Activated CD4-positive, CD25-positive, alpha-beta regulatory T cell treated with anti-CD3 and anti-CD28 coated beads, Interleukin-2, amount 50 U/mL, for 72 hours (primary cell): ENCODE measurements around the gene CPLX3.
"Not testable (repeated sequence)": the region's sequence is repeated elsewhere in the genome, so short reads cannot be mapped to it uniquely, and the experiment has no call there.

Experiments
- DNase-seq: peaks from one replicate; pipeline ENCODE4 v3.0.0; 2021

CPLX3 gene, protein sequence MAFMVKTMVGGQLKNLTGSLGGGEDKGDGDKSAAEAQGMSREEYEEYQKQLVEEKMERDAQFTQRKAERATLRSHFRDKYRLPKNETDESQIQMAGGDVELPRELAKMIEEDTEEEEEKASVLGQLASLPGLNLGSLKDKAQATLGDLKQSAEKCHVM

DNA sequence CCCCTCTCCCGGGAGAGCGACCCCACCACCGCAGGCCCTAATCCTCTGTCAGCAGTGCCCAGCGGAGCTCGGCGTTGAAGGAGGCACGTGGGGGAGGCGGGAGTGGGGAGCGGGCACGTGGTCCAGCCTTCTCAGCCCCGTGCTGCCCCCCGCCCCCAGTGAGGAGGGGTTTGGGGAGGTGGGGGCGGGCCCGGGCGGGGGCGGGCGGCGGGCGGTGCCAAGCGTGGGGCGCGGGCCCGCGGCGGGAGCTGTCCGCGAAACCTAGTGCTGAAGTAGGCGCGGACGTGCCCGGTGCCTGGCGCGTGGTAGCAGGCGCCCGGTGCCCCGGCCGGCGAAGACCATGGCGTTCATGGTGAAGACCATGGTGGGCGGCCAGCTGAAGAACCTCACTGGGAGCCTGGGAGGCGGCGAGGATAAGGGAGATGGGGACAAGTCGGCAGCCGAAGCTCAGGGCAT lies at the start of gene CPLX3:
TSS of gene CPLX3 (plus strand) at position 264 of the 456 bp plus-strand sequence. CDS start at position 341, 77 bp downstream.
- peak; percentile 64 for DNase-seq

DNA sequence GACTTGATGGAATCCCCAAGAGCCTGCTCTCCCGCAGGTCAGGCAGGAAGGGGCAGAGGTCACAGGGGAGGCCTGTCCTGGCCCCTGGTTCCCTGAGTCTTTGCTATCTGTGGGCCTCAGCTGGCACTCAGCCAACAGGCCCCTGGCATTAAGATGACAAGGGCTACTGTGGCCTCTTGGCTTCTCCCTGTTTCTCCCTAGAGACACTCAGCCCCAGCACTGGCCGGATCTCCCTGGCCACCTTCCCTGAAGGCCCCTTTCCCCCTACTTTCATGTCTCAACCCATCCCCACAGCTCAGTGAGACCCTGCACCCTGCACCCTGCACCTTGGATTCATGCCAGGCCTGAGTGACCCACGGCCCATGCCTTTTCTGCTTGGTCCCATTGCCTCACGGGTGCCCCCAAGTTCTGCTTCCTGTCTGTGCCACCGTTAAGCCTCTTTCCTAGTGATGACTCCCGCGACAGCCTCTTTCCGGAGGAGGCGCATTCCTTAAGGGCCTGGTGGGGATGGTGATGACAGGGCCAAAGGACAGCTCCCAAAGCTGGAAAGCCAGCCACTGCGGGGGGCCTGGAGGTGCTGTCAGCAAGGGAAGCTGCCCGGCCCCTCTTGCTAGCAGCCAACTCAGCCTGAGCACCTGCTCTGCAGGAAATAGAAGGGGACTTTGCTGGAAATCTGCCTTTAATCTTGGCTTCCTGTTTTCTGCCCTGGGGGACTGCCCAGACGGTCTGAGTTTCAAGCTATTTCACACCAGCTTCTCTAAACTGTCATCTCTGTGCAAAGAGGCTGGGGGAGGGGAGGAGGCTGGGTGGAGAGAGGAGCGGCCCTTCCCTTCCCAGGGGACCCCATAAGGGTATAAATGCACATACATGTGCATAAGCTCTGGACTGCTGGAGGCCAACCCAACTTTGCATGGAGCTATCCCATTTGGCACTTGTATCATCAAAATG lies 49.3 kb upstream of the CPLX3 start:
- DNase-seq = peak; percentile 62

DNA sequence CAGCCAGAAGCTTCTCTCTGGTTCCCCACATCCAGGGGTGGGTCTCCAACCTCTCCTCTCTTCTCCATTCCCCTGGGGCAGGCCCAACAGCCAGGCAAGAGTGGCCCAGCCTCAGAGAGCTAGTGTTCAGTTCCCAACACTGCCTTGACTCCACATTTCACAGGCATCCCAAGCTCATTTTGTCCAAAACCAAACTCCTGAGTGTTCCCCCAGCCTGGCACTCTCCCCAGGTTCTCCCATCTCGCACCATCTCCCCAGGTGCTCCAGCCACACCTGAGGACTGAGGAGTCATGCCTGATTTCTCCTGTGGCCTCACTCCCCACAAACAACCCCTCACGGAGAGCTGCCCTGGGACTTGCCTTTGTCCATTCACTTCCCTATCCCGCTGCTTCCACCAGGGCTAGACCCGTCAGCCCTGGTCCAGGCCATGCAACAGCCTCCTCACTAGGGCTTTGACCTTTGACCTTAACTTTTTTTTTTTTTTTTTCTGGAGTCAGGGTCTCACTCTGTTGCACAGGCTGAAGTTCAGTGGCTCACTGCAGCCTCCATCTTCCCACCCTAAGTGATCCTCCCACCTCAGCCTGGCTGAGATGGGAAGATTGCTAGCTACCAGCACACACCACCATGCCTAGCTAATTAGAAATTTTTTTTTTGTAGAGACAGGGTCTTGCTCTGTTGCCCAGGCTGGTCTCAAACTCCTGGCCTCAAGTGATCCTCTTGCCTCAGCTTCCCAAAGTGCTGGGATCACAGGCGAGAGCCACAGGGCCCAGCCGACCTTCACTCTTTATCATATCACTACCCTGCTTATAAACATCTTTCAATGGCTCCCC lies 48.4 kb upstream of the CPLX3 start:
- no peak for DNase-seq

DNA sequence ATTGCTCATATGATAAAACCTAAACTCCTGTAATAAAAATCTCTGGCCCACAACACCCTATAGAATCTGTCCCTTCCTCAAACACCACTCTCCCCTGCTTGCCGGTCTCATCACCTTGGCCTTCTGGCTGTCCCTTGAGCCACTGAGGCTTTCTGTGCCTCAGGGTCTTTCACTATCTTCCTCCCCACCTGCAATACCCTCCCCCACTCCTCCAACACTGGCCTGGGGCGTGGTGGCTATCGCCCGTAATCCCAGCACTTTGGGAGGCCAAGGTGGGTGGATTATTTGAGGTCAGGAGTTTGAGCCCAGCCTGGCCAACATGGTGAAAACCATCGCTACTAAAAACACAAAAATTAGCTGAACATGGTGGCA lies 47.8 kb upstream of the CPLX3 start:
- no peak for DNase-seq

DNA sequence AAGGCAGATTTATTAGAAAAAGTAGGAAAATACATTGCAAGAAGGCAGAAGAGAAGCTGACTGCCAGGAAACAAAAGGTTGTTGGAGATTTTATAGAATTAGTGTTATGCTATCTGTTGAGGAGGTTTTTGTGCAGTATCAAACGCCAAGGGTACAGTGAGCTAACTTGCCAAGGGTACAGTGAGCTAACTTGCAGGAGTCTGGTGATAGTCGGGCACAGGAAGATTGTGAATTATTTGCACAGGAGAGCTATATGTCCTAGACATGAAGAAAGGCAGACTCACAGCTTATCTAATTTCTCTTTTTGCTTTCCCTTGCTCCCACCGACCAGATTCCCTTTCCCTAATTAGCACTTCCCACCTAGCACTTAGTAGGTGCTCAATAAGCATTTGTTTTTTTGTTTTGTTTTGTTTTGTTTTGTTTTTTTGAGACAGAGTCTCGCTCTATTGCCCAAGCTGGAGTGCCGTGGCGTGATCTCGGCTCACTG lies 47.2 kb upstream of the CPLX3 start:
- no peak for DNase-seq

DNA sequence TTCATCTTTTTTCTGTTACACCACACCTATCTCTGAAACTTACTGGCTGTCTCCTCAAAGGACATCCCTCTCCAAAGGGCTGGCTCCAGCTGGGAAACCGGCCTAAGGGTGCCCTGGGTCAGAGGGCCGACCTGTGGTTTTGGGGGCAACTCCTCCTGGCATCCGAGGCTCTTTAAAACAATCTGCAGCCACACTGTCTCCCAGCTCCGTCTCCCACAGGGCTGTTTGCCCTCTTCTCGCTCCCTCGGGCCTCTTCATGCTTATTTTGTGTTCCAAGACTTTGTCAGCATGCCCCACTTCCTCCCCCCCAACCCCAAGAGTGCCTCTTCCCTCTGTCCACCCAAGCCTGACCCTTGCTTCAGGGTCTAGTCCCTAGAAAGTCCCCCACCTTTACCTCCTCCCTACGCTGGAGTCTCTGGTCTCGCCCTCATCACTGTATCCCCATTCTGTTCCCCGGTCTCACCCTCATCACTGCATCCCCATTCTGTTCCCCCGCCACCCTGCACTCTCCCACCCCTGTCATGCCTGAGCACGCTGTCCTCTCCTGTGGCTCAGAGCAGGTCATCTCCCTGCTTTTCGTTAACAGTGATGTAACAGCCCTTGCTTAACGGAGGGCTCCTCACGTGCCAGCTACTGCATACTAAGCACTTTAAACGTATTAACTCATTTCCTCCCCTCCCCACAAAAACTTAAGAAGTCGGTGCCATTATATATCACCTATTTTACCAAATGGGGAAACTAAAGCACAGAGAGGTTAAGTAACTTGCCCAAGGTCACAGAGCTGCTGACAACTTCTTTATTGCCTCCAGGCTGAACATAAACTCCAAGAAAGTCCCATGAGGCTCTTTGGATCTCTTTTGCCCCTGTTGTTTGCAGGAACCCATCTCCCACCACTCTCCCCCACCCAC lies 45.6 kb upstream of the CPLX3 start:
- peak; percentile 54 for DNase-seq

DNA sequence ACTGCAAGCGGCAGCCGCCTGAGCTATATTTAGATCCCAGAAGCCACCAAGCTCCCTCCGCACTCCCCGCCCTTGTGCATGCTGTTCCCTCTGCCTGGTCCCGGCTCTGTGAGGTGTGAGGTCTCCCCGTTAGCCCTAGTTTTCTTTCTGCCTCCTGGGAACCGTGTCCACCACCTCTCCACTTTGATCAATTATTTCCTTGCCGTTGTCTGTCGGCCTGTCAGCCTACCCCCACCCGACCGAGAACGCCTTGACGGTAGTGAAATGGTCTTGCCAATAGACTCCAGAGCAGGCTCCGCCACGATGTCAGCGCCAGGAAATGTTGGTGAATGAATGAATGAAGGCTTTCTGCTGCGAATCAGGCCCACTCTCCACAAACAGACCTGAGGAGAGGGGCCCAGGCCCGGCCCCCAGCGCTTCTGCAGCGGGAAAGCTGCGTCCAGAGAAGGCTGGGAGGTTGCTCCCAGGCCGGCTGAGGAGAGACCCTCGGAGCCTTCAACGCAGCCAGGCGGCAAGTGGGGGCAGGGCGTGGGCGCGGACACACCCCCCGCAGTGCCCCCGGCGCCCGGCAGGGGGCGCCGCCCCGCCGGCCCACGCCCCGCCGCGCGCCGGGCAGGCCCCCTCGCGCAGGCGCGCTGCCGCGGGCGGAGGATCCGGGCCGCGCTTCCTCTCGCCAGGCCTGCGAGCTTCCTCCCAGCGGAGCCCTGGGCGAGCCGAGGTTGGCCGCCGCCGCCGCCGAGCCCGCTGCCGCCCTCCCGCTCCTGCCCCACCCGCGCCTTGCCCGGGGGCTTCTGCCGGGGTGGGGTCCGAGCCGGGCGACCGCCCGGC lies 44.8 kb upstream of the CPLX3 start, which contains the start of gene CSK:
TSS of gene CSK (plus strand) at position 650 of the 828 bp plus-strand sequence. CDS start 16,218 bp downstream, outside the sequence.
- peak; percentile 85 for DNase-seq

DNA sequence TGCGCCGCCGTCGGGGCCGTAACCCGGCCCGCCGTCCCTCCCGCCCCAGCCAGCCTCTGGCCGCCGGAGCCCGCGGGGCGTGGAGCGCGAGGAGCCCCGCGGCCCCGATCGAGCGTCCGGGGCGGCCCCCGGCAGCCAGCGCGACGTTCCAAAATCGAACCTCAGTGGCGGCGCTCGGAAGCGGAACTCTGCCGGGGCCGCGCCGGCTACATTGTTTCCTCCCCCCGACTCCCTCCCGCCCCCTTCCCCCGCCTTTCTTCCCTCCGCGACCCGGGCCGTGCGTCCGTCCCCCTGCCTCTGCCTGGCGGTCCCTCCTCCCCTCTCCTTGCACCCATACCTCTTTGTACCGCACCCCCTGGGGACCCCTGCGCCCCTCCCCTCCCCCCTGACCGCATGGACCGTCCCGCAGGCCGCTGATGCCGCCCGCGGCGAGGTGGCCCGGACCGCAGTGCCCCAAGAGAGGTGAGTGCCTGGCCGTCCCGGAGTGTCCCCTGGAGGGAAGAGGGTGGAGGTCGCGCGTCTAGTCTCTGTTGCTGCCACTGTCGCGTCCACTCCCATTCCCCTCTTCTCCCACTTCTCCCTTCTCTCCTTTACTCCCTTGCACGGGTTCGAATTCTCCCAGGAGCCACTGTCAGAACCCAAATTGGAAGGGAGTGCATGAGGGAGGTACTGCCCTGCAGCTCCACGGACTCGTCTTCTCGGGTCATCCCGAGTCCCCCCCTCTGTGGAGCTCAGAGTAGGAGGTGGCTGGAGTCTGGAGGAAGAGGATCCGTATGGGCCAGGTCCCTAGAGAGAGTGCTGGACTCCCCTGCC lies 44.0 kb upstream of the CPLX3 start:
- peak; percentile 63 for DNase-seq

DNA sequence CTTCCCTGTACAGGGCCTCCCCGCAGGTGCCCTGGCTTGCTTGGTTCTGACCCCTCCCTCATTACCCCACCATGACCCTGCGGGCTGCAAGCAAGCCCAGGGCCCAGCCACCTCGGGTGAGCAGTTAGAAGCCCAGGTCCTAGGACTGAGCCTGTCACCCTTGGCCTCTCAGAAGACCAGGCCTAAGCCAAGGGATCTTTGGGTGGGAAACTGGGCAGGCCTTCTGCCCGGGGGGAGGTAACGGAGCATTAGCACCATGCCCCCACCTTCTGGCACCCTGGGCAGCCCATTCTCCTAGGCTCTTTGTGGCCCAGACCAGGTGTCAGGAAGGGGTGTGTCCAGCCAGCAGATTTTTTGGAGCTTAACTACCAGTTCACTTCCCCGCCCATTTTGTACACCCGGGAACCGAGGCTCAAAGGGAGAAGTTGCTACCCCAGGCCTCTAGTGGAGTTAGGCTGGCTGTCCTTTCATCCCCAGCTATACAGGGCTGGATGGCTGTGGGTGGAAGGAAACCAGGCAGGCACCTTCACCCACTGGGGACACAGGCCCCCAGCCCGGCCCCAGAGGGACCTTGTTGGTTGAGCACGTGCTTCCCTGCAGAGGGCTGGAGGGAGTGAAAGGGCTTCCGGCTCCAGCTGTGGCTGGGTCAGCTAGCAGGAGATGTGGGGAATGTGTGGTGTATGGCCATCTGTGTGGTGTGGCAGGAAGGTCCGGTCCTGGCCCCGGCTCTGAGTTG lies 43.2 kb upstream of the CPLX3 start:
- peak; percentile 44 for DNase-seq

DNA sequence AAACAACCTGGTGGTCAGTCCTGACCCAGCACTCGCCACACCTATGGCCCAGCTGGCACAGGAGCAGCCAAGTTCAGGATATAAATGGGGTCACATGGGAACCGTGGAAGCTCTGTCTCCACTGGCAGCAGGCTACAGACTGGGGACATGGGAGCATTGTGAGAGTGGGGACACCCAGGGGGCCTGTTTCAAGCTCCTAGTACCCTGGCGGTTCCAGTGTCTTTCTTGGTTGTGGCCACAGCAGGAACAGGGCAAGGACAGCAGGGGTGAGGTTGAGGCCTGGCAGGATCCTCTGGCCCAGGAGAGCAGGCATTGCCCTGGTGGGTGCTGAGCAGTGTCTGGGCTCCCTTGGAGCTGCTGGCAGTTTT lies 42.6 kb upstream of the CPLX3 start:
- peak; percentile 32 for DNase-seq

DNA sequence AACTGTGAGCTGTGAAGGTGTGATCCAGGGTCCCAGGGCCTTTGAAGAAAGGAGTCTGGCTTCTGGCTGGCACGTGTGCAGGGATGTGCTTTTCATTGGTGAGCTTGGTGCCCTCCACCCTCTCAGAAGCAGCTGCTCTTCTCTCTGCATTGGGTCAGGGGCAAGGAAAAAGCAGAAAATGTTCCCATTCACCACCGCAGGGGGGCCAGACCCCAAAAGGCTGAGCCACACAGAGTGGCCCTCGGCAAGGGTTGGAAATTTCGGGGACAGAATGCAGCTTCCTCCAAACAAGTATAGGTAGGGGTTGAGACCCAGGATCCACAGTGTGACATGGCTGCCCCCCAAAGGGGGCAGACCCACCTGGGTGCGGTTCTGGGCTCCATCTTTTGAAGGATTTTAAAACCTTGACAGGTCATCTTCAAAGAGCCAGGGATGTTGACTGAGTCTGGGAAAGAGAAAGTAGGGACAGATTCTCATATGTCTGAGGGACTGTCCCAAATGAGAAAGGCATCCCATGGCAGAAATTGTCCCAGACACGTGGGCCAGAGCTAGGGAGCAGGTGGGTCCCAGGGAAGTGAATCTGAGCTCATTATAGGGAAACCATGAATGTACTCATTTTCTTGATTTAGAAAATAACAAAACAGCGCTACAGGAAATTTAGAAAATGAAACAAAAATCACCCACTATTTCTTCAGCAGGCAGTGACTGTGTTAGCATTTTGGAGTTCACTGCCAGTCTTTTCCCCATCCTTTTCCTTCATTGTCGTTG lies 41.8 kb upstream of the CPLX3 start:
- DNase-seq = no peak

DNA sequence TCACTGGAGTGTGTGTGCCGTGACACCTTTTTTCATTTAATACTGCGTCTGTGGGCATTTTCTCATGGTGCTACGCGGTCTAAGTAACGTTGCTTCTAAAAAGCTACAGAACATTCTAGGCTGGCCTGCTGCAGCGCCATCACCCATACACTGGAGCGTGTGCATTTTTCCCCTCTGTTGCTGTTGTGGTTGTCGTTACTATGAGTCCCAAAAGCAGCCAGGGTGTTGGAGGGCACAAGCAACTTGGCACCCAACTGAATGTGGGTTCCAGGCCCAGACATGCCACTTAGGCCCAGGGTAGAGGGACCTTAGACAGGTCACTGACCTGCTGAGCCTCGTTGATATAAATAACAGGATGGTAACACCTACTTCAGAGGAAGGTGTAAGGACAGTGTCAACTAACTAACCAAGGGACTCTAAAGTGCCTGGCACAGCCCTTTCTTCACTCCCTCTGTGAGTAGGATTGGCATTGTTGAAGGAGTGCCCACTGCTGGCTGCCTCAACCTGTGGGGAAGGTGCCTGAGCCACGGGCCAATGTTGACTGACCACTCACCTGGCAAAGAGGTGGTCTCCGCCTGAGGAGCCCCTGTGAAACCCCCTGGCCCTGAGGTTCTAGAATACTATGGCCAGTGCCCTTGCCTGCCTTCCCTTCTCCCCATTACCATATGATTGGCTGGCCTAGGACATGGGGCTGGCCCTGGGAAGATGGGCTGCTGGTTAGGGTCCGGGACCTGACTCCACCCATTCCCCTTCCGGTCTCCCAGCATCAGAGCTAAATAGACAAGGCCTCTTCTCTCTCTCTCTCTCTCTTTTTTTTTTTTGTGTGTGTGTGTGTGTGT lies 41.0 kb upstream of the CPLX3 start:
- peak; percentile 41 for DNase-seq

DNA sequence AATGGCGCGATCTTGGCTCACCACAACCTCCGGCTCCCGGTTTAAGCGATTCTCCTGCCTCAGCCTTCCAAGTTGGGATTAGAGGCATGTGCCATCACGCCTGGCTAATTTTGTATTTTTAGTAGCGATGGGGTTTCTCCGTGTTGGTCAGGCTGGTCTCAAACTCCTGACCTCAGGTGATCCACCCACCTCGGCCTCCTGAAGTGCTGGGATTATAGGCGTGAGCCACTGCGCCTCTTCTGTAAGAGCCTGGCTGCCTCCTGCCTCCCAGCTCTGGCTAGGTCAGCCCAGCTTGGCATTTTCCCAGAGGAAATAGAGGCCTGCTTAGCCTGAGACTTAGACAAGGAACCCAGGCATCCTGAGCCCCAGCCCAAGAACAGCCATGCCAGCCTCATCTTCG lies 40.3 kb upstream of the CPLX3 start:
- not testable (repeated sequence) for DNase-seq

DNA sequence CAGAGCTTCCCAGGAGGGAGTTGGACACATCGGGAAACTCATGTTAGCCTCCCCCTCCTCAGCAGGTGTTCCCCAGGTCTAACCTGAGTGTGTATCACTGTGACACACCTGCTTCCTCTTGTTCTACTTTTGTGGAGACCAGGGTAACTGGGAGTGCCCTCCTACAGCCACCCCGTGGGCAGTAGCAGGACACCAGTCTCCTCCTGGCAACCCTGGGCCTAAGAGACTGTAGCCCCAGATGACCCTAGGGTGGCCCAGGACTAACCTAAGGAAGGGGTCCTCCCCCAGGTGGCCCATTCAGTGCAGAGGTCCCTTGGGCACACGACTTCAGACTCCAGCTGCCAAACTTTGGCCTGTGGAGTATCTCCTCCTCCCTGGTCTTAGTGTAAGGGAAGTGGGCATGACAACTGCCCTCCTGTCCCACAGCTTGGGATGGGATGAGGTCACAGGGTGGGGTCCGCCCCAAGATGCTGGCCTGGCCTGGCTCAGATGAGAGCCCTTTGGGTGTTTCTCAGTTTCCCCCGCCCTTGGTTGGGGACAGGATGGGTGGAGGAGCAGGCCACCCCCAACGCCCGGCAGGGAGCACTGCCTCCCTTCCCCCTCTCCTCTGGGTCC lies 39.8 kb upstream of the CPLX3 start:
- peak; percentile 31 for DNase-seq

DNA sequence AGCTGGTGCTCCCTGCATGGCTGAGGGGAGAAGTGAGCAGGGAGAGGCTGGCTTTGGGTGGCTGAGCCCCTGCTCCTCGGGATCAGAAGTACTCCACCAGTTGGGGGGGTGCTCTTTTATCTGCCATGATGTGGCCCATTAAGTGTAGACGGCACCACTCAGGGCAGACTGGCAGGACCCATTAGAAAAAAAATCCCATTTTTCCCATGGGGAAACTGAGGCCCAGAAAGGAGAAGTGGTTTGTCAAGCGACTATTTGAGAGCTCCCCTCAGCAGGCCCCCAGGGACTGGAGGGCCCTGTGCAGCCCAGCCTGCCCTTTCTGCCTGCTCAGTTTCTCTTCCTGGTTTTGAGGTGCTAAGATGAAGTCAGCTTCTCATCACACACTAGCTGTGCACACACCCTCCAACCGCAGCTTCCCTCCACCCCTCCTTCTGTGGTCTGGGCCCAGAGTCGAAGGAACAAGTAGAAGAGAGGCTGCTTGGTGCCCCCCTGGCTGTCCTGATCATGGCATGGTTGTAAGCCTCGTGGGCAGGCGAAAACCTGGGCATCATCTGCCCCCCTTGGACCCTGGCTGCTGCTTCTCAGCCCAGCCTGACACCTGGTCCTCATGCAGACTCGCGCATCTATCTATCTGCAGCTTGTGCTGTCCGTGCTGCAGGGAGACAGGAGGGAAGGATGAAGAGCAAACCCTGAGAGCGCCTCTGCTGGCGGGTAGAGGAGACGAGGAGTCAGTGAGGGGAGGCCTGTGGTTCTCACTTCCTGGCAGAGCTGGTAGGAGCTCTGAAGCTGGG lies 39.0 kb upstream of the CPLX3 start:
- DNase-seq = peak; percentile 83

DNA sequence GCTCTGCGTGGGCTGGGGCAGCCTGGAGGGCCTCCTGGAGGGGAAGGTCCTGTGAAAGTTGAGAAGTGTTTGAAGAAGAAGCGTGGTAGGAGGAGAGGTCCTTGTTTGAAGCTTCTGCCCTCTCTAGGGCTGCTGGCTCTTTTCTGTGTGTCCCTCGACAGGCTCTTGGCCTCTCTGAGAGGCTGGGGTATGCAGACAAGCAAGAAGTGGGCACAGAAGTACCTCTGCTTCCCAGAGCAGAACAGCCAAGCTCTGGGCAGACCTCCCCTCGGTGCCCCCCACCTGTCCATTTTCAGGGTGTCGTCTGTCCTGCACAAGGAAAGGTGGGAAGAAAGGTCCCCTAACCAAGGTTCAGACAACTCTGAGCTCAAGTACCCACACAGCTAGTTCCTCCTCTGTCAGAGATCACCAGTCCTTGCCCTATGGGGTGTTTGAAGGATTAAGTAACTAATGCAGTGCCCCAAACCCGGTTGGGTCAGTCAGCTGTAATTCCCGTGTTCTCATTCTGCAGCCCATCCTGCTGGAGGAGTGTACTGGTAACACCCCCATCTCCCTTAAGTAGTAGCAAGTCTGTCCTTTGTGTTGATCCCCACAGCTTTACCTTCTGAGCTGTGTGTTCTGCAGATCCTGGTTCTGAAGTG lies 38.3 kb upstream of the CPLX3 start:
- DNase-seq = no peak
